HG03196 (cell line): ENCODE measurements around the gene SRGAP1.

Experiments used
- ATAC-seq: cut with Tn5 transposase; IDR thresholded peaks from one replicate; pipeline ENCODE4 v1.9.1; 2021; ENCODE audit not compliant: unreplicated experiment

The SRGAP1 gene

GRCh38 chr12:63844391-63845341, at the start of gene SRGAP1:
Gene SRGAP1, plus strand, starts transcription at chr12:63844700. Its CDS starts 117 bp downstream, at chr12:63844817.
- peak; percentile 22 for ATAC-seq

DNA sequence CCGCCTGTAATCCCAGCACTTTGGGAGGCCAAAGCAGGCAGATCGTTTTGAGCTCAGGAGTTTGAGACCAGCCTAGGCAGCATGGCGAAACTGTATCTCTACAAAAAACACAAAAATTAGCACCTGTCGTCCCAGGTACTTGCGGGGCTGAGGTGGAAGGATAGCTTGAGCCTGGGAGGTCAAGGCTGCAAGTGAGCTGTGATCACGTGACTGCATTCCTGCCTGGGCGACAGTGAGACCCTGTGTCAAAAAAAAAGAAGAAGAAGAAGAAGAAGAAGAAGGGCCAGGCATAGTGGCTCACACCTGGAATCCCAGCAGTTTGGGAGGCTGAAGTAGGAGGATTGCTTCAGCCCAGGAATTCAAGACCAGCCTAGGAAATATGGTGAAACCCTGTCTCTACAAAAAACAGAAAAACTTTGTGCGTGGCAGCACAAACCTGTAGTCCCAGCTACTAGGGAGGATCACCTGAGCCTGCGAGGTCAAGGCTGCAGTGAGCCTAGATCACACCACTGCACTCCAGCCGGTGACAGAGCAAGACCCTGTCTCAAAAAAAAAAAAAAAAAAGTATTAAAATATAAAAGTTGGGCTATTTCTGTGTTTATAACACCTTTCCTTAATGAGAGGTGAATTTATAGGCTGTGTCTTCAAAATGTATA, 49.3 kb upstream of the SRGAP1 start:
- no peak for ATAC-seq

DNA sequence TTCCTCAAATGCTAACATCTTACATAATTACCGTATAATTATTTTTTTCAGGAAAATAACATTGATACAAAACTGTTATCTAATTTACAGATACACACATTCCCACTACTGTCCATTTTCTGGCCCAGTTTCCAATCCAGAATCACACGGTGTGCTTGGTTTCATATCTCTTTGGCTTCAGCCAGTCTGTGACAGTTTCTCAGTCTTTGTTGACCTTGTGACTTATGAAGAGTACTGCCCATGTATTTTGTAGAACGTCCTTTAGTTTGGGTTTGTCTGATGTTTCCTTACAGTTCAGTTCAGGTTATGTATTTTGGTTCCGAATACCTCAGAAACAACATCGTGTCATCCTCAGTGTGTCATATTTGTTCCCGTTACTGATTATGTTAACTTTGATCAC, 48.6 kb upstream of the SRGAP1 start:
- ATAC-seq: no peak

DNA sequence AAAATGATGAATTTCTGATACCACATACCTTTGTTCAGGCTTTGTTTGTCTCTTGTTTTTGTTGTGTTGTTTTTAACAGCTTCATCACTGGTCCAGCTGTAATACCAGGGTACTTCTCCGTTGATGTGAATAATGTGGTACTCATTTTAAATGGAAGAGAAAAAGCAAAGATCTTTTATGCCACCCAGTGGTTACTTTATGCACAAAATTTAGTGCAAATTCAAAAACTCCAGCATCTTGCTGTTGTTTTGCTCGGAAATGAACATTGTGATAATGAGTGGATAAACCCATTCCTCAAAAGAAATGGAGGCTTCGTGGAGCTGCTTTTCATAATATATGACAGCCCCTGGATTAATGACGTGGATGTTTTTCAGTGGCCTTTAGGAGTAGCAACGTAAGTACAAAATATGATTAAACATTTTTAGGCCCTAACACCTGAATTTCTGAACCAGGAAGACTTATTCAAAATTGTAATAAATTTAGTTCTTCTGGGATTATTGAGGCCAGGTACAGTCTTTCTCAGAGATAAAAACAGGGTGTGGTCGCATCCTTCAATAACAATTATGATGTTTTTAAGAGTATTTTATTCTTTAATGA, 42.4 kb upstream of the SRGAP1 start:
- ATAC-seq: no peak

DNA sequence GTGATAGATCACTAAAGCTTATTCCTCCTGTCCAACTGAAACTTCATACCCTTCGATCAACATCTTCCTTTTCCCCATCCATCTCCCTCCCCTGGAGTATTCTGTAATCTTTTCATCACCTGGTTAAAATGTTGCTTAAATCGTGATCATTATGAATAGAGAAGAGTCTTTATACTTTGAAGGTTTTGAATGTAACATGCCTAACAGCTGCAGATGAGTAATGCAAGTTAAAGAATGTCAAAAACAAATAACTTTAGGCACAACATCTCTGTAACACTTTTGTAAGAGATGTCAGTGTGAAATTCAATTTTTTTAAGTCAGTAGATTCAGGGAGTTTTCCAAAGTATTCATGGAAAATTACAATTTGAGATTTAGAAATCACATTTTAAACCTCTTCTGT, 39.8 kb upstream of the SRGAP1 start:
- no peak for ATAC-seq

GRCh38 chr12:63805704-63806672, 38.5 kb upstream of the SRGAP1 start:
- ATAC-seq: no peak

GRCh38 chr12:63808631-63809030, 35.9 kb upstream of the SRGAP1 start:
- no peak for ATAC-seq

- ATAC-seq: no peak
Measured at GRCh38 chr12:63809566-63809965, 34.9 kb upstream of the SRGAP1 start.

- ATAC-seq: no peak
Measured at GRCh38 chr12:63811334-63811733, 33.2 kb upstream of the SRGAP1 start.

GRCh38 chr12:63811755-63812154, 32.7 kb upstream of the SRGAP1 start:
- no peak for ATAC-seq

- ATAC-seq: no peak
Measured at GRCh38 chr12:63814146-63814772, 30.2 kb upstream of the SRGAP1 start.

DNA sequence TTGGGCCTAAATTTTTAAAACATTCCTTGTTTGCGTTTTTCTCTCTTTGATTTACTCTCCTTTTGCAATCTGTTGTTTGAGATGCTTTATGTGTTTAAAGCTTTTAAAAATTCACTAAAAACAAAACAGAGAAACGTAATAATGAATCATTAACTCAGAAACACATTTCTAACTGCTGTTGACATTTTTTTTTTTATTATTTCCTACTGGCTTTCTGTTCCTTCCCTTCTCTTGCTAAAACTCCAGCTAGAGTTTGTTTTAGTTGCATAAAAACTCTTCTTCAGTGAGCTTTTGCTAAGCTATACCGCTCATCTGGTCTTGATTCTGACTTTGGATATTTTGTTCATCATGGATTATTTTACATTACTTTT, 29.0 kb upstream of the SRGAP1 start:
- no peak for ATAC-seq

- peak; percentile 50 for ATAC-seq
Measured at GRCh38 chr12:63816031-63816430, 28.5 kb upstream of the SRGAP1 start.

DNA sequence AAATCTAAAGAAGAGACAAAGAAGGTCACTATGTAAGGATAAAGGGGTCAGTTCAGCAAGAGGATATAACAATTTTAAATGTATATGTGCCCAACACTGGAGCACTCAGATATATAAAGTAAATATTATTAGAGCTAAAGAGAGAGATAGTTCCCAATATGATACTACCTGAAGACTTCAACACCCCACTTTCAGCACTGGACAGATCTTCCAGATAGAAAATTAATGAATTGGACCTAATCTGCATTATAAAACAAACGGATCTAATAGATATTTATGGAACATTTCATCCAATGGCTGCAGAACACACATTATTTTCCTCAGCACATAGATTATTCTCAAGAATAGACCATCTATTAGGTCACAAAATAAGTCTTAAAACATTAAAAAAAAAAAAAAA, 24.1 kb upstream of the SRGAP1 start:
- no peak for ATAC-seq

GRCh38 chr12:63821781-63822251, 22.7 kb upstream of the SRGAP1 start:
- ATAC-seq: no peak

GRCh38 chr12:63822352-63822751, 22.1 kb upstream of the SRGAP1 start:
- no peak for ATAC-seq

GRCh38 chr12:63823040-63823439, 21.5 kb upstream of the SRGAP1 start:
- no peak for ATAC-seq

DNA sequence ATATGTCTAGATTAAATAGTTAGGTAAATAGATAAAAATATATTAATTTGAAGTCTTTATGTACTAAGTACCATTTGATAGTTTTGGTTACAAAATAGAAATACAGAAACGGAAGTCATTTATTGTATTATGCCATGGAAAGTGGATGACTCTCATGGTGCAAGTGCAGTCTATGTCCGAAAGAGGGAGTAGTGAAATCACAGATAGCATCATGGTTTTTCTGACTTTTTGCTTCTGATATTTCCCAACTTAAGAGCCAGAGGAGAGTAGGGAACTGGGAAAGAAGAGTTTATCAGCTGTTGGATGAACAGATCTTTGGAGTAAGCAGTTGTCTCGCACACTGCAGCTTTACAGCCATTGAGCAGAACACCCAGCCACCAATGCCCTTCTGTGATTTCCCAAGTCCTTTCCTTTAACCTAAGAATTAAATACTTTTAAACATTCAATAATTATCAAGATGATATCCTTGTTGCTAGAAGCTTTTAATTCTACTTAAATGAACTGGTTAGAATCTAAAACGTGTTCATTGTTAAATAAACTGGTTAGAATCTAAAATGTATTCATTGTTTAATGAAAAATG, 18.4 kb upstream of the SRGAP1 start:
- peak; percentile 81 for ATAC-seq

- ATAC-seq: no peak
Measured at GRCh38 chr12:63828867-63829266, 15.6 kb upstream of the SRGAP1 start.

GRCh38 chr12:63836046-63836445, 8.5 kb upstream of the SRGAP1 start:
- ATAC-seq: no peak
